ENCODE measurements around the gene GRK3.

GRK3 gene

DNA sequence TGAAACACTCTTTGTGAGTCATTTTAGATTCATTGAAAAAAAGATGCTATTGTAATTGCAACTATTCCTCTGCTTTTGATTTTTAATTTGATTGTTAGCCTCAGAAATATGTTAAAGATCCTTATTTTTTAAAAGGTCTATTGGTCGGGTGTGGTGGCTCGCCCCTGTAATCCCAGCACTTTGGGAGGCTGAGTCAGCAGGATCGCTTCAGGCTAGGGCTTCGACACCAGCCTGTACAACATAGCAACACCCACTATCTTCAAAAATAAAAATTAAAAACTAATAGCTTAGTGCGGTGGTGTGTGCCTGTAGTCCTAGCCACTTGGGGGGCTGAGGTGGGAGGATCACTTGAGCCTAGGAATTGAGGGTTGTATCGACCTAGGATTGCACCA lies 105.6 kb downstream of the GRK3 start:
- no peak for DNase-seq

DNA sequence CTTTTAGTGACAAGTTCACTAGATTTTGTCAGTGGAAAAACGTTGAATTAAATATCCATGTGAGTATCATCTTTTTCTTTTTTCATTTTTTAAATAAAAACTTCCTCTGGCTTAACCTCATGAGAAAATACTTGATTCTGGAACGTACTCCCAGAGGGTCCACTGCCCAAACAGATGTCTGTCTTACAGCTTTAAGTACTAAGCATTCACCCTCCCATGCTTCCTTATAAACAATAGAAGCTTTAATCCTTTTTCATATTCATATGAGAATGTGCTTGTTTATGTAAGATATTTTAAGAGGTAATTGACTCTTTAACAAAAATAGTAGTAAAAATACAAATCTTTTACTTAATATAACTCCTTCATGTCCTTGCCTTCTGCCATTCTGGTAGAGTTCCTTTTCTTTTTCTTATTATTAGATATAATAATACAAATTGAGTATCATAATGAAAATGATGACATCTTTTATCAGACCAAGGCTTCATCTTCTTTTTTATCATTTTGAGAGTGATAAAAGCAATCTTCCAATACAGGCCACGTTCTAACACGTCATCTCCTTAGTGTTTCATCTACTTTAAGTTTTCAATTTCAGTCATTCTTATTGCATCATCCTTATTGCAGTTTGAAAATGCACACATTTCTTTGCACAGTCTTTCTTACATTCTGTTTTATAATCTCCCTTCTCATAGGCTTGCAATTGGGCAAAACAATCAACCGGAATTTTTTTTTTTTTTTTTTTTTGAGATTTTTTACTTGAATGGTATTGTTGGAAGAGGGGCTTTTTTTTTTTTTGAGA lies 108.0 kb downstream of the GRK3 start:
- no peak for DNase-seq

DNA sequence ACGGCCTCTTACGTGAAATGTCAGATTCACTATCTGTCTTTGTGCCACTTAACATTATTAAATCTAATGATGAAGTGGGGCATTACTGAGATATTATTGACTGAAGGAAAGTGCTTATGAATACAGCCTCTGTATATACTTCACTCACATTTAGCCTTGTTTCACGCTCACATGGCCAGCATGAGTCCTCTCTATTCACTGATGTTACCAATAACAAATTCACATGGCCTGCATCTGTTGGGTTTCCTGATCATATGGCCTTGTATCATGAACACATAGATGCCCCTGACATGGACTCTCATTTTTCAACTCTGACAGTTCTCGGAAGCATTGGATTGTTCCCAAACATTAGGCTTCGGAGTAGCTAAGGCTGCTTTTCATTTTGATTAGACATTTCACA lies 109.2 kb downstream of the GRK3 start:
- DNase-seq, result no peak

DNA sequence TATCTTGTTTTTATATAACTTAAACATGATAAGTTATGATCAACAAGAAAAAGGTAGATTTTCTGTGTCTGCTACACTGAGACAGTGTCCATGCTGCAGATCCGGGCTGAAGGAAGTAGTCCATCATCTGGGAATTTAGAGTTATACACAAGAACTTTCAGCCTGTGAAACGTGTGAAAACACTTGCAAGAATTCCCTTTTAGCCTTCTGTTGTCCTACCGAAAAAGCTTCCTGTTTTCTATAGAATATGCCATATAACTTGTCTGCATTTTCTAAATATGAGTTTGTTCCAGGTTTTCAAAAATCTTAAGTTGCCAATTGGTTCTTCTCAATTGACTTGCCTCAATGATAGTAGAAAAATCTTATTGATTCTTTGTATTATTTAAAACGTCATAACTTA lies 113.2 kb downstream of the GRK3 start:
- DNase-seq, result no peak

DNA sequence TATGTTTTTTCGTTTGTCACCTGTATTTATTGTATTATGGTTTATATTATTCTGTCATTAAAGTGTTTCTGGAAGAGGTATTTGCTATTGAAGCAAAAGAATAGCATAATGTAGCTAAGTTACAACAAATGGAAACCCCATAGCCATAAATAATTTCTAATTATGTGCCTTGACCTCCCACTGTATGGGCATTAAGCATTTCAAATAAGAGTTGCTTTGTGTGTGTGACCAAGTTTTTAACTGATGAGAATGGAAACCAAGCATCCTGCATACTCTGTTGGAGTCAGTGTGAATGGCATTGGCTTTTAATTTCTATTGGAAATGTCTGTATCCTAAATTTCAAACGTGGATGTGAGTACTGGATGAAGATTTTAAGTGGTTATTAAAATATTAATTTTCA lies 115.6 kb downstream of the GRK3 start:
- no peak for DNase-seq

DNA sequence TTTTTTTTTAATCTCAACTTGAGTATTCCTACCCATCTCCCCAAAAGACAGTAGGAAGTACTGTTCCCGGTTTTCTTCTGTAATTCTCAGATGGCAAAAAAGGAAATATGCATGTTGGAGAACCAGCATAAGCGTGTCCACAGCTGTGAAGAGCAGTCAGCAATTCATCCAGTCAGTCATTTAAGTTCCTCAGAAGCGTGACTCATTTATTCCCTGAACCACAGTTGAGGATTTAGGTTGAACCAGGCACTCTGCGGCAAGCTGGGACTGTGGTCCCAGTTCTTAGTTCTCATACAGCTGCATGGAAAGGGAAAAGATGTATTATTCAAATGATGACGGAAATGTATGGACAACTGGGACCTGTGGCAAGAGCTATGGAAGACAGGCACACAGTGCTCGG lies 116.5 kb downstream of the GRK3 start:
- DNase-seq, result no peak

DNA sequence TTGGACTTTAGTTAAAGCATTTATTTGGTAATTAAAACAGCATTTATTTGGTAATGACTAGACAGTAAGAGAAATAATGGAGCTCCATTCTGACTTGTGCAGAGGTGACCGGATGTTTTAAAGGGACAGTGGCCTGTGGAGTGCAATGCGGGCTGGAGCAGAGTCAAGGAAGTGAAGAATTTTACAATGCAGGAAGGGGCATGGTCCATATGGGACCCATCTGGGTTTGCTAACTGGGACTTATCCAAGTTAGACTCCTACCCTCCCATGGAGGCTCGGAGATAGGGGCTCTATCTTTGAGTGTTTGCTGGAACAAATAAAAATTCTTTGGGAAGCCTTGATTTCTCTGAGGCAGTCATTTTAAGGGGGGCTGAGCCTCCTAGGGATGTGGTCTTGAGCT lies 117.6 kb downstream of the GRK3 start:
- DNase-seq, result no peak

DNA sequence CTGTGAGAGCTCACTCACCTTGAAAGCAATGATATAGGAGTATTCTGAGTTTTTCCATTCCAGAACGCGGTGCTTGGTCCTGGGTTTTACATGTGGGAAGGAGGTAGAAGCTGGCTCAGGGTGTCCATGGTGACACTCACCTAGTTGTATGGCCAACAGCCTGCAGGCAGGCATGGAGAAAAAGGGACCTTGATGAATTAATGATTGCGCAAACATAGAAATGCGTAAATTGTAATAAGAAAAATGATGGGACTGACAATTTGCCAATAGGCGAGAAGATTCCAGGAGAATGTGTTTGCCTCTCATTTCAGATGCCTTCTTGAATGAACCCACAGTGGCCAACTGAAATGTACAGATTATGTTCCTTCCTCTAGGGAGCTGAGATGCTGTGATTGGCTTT lies 124.2 kb downstream of the GRK3 start:
- DNase-seq, result no peak

DNA sequence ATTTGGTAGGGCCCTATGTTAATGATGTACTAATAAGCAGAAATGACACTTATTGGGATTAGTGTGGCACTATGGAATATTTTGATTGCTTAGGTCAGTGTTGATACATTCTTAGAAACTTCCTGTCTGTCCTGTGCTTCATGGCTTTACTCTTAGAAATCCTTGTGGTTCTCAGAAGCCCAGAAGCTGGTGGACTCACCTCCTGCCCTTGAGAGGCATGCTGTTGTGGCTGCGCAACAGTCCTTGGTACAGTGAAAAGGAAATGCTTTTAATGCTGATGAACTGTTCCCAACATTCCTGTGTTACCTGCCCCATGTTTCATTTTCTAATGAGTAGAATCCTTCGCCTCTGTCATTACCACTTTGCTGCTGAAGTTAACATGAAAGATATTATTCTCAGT lies 125.2 kb downstream of the GRK3 start:
- DNase-seq, result no peak

DNA sequence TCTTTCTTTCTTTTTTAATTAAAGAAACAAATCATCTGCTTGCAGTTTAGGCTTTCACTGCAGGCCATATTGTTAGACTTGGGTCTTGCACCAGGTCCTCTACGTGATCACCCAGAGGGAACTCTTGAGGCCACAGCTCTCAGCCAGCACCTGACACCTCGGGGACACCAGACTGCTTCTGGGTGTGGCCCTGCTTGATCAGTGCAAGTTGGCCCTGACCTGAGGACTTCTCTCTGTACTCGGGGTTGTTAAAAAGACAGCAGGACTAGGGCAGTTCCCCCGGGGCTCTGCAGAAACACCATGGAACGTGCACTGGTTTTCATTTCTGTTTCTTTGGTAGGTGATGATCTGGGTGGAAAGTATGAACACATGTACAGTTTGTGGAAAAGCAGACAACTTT lies 126.3 kb downstream of the GRK3 start:
- no peak for DNase-seq

DNA sequence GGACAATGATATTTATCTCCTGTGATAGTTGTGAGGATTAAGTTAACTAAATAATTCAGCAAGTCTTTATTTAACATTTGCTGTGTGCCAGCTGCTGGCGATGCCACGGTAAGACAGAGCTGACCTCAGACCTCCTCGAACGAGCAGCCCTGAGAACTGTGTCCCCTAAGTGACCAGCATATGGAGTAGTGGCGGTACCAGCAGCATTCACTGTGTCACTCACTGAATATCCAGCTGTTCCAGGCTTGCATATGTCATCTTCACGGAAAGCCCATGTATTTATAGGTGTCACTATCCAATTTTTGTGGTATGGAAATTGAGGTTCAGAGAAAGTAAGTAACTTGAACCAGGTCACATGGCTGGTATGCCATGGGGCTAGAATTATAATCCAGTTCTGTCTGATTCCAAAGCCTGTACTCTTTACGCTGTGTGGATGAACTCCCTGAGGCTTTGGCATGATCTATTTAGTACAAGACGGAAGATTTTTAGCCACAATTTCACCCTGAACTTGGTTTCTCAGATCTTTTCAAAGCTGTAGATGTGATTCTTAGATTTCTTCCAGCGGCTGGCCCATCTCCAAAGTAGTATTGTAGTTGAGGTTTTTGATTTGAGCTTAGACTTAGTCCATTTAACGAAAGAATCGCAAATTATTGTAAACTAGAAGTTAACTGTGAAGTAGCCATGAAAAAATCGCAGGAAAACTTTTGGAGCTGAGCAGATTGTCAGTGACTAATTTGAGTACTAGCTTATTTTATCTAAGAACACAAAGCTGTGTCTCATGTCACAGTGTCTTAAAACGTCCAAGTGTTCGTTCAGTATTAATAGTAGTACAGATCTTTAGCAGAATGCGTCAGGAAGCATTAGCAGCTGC lies 128.2 kb downstream of the GRK3 start:
- no peak for DNase-seq

DNA sequence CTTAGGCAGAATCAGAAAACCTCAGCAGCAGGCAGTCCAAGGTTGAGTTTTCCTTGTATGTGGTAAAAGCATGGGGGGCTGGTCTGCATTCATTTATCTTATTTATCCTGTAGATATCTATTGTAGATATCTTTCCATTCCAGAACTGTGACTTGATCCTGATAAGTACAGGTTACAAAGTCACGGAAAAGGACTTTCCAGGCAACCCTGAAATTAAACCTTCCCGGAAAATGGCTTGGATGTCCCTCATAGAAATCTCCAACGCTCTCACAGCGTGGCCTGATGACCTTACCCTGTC lies 128.7 kb downstream of the GRK3 start:
- no peak for DNase-seq

DNA sequence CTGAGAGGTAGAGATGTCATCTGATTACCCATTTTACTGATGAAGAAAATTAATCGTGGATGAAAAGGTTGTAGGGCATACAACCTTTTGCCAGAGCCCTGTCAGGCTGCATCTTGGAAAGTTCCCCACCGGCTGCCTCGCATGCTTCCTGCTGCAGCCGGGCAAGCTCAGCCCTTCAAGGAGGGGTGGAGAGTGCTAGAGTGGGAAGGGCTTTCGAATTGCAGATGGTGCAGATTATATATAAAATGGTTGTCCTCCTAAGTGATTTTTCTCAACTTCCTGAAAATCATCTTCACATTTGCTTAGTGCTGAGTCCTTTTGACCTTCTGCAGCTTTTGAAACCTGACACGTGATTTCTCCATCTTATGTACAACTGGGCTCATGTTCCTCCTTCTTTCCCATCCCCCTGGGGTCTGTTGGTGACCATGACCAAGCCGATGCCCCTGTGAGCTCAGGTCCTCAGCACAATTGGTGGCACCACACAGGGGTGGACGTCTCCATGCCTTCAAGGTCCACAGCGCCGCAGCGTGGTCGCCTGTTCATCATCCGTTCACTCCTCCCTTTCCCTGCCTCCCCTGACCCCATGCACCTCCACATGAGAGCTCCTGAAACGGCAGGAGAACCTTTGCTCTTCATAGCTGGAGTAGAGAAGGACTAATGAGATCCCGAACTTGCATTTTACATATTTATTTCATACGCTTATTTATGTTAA lies 129.9 kb downstream of the GRK3 start:
- no peak for DNase-seq

DNA sequence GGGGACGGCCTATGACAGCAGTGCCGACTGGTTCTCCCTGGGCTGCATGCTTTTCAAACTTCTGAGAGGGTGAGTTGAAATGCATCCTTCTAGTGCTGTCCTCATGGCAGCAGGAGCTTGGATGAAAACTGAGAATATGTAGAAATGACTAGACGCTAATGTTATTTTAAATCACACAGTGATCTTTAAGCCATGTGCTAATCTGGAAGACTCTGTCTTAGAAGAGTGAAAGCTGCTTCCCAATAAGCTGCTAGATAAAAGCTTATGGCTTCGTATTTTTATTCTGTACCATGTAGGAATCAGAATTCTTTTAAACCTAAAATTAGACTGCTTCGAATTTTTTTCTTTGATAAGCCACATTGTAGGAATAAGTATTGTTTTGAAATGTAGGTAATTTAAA lies 130.7 kb downstream of the GRK3 start:
- no peak for DNase-seq

DNA sequence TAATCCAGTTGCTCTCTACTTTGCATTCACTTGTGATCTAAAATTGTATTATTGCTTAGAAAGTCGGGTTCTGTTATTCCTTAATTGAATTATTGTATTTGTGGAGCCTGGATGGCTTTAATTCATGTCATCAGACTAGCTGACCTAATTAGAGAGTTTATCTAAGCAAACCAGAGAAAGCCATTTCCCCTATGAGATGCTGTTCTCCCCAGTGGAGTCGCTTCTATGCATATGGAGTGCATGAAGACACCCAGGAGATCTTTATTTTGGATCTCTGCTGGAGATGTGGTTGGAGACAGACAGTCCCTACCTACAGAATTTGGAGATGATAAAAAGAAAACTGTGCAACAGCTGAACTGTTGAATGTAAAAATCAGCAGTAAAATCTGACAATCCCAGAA lies 132.3 kb downstream of the GRK3 start:
- no peak for DNase-seq

DNA sequence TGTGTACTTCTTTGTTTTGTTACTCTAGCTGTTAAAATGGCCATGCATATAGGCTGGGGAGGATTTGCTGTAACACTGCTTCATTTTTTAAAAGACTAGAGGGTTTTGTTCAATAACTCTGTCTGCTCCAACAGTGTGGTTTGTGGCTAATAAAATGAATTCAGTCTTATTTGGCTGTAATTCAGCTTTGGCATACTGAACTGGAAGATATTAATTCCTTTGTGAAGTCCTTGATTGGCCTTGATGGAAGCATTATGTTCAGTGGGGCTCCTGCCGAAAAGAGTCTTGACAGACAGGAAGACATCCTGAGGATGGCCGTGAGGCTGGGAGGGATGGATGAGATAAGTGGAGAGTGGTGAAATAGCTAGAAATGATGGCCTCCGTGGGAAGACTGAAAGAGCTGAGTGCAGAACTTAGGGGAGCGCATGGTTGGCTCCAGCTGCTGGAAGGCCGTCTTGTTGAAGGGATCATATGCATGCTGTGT lies 132.7 kb downstream of the GRK3 start:
- DNase-seq, result no peak

DNA sequence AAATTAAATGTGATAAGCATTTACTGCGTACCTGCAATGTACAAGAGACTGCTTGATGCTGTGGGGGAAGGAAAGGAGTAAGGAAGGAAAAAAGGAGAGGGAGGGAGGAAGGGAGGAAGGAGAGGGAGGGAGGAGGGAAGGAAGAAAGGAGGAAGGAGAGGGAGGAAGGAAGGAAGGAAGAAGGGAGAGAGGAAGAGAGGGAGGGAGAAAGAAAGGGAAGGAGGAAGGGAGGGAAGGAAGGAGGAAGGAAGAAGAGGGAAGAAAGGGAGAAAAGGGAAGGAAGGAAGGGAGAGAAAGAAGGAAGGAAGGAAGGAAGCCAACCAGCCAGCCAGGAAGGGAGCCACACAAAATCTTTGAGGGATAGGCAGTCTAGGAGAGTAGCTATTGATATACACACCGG lies 133.5 kb downstream of the GRK3 start:
- no peak for DNase-seq

DNA sequence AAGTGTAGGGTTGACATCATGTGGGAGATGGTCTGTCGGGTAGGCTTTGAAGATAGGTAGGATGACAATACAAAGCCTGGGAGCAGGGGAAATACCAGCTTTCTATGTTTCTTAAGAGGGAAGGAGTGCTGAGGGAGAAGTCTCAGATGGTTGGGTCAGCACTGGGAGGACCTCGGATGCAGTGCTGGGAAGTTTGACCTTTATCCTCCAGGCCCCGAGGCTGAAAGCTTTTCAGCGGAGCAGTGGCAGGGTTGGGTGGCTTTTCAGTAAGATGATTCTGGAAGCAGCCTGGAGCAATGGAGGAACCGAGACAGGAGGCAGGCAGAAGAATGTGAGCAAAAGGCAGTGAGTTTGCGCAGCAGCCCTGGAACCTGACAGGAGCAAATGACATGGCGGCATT lies 134.0 kb downstream of the GRK3 start:
- no peak for DNase-seq

DNA sequence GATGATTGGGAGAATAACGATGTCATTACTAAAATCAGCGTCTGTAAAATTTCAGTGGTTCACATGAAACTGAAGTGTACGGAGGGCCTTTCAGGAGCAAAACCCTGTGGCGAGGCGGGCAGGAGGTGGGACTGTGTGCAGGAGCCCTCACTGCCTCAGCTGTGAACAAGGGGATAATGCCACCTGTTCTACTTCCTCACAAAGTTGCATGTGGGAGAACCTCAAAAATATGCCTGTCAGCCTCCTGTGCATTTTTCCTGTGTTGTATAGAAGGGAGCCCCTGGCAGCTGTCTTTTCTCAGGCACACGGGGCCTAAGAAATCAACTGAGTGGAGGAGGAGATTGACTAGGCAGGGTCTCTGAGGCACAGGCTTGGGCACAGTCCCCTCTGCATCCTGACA lies 134.5 kb downstream of the GRK3 start:
- no peak for DNase-seq

DNA sequence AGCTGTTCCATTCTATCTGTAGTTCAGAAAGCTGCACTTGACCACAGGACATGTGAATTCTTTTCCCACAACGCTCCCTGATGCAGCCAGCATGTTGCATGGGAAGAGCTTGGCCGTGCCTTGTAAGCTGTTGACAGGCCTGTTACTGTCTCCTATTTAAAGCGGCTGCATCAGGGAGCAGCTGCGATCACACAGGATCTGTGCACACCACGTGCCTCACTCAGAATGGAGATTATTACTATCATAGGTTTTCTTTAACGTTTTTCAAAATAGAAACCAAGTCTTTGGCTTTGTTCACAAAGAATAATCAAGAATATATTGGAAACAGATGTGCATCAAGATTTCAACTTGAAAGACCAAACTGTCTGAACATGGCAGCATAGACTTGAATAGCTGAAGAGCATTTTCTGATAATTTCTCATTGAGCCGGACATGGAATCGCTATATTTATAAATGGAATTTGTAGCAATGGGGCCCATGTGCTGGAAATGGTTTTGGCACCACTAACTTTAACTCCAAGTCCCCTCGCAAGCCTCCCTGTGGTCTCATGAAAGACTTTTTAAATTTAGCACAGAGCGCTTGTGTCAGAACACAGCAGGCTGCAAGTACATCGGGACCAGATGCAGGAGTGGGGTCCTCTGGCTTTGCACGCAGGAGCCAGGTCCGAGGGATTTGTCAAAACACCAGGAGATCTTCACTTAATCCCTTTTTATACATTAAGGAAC lies 136.7 kb downstream of the GRK3 start:
- no peak for DNase-seq

DNA sequence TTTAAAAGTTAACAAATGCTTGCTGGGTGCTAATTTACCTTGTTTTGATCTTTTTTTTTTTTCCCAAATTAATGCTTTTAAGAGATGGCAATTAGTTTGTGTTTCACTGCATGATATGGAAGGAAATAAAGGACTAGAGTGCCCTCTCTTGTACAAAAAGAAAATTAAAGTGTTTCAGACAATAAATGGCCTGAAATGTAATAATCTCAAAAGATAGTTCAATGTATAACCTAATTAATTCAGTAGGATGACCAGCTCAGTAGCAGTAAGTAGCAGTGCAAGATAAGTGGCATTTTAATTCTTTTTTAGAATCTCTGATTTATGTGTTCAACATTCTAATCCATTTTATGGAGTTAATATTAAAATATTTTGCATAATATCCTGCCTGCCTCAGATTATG lies 137.6 kb downstream of the GRK3 start:
- no peak for DNase-seq

DNA sequence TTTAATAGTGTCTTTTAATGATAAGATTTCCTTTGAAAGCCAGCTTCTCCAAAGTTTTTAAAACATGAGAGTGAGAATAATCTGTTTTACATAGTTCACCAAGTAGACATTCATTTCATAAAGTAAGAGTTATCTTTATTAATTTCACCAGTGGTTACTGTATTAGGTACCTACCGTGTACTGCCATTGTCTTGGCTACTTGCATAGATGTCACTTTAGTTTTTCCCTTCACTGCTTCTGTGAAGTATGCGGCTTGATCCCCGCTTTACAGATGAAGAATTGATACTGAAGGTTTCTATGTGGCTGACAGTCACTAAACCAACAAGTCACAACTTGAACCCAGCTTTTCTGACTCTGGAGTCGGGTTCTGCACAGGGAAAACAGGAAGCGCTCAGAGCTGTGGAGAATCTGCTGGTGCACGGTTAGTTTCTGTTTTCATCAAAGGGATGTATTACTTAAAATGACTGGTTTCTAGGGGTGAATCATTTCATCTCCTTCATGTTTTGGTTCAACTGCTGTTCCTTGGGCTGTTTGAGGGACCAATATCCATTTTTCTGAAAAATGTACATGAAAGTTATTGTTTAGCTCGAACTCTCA lies 138.2 kb downstream of the GRK3 start:
- DNase-seq, result no peak

DNA sequence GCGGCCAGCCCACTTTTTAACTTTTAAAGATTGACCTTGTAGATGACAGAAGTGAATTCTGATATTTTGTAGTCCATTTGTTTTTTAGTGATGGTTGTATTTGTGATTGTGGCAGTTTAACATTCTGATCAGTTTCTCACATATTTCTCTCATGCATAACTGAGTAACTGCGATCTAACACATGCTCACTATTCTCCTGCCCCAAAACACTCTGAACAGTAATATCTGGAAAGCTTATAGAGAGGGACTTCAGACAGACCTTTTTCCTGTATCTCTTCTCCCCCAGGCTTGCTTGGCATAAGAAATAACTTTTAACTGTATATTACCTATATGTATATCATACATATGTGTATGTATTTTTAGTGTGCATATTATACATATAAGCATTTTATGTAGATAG lies 140.2 kb downstream of the GRK3 start:
- DNase-seq, result no peak

All from NCI-H187 treated with DMSO at 0.1 percent for 48 hours (cell line).